ENCODE measurements around the gene NLK. TPM values are rescaled to one million over a fixed set of nuclear protein-coding genes. Genes with fewer than 3 reads are reported as not detected.

The NLK gene
- total and polyA plus RNA-seq, 2 donors (not counting 3 experiments of a cell fraction or from before 2014, with no cell fraction given), result 23.8 to 34.2 TPM

DNA sequence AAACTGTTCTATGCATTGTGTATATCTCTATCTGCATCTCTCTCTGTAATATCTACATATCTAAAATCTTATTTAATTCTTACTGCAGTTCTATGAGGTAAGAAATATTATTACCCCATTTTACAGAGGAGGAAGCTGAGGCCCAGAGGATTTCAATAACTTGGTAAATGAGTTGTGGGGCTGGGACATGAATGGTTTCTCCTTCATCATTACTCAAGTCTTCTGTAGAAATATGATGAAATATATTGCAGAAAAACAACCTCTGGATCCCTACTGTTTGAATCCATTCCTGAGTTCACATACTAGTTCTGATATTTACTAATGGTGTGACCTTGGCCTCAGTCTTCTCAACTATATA lies 45.5 kb upstream of the NLK start:
- Histone ChIP-seq H3K9ac (replicated peaks; ENCODE audit: extremely low read depth, insufficient read depth, low read length) (no peak overlapping the region), H3K79me2 (ENCODE audit: control insufficient read depth, insufficient read depth, low read length) (no peaks in the 10 kb centered on the region), H3K4me1 (ENCODE audit: control insufficient read depth, extremely low read depth, insufficient read depth, low read length) (peaks cover 5% of the 10 kb centered on the region), H3K27ac (ENCODE audit: insufficient read depth, low read depth, low read length) (no peak overlapping the region), H2AFZ (ENCODE audit: low read depth, low read length) (no peak overlapping the region), H3K4me2 (ENCODE audit: insufficient read depth, low read length) (no peak overlapping the region), H3K9me3 (replicated peaks; ENCODE audit: control insufficient read depth, insufficient read depth, low read length) (no peaks in the 10 kb centered on the region), H3K36me3 (ENCODE audit: control insufficient read depth in 2 of 2, extremely low read depth in 1 of 2, insufficient read depth in 2 of 2, low read length in 2 of 2) (no peaks in the 10 kb centered on the region), H3K27me3 (ENCODE audit: control insufficient read depth in 2 of 2, insufficient read depth in 2 of 2, low read length in 2 of 2) (no peaks in the 10 kb centered on the region), H4K20me1 (replicated peaks; ENCODE audit: control insufficient read depth, extremely low read depth, insufficient read depth, low read length) (no peaks in the 10 kb centered on the region), H3K4me3 (replicated peaks in 1 of 3; ENCODE audit: insufficient read depth in 1 of 3, low read depth in 1 of 3, low read length in 3 of 3) (no peak overlapping the region), H3K9me1 (replicated peaks; ENCODE audit: control insufficient read depth, extremely low read depth, insufficient read depth, low read length) (no peaks in the 10 kb centered on the region)
- intact Hi-C loops (cut with micrococcal nuclease), result no loop called here
- POLR2A ChIA-PET, result interaction anchor here (0.5 kb wide), 1 partner anchor 44 kb away, joined by 3 read pairs; no protein-coding TSS in a partner anchor
- CTCF ChIA-PET, result interaction anchor here (0.7 to 1.6 kb wide), 3 partner anchors 10 to 104 kb away, joined by 3 to 4 read pairs (median 3); no protein-coding TSS in a partner anchor
- TF ChIP-seq JUN (IDR thresholded peaks at IDR 0.05; ENCODE audit: borderline replicate concordance, insufficient read depth, insufficient read length, low read depth) (no peak), MYC (IDR thresholded peaks at IDR 0.05; ENCODE audit: low read depth, low read length) (no peak), MAX (IDR thresholded peaks at IDR 0.05; ENCODE audit: insufficient read depth, insufficient read length) (no peak), POLR2AphosphoS5 (IDR thresholded peaks at IDR 0.05; ENCODE audit: insufficient read depth, low read depth, low read length) (no peak), POLR2A (IDR thresholded peaks at IDR 0.05; ENCODE audit: low read depth, low read length) (no peak), GATA2 (IDR thresholded peaks at IDR 0.05; ENCODE audit: insufficient read depth, insufficient read length, low read depth, low read length) (no peak), FOS (IDR thresholded peaks at IDR 0.05; ENCODE audit: borderline replicate concordance, insufficient read depth, low read length) (no peak), EZH2 (IDR thresholded peaks at IDR 0.05; ENCODE audit: borderline replicate concordance, low read depth, low read length, severe bottlenecking) (no peak)
- TF ChIP-seq, protein P1, sequence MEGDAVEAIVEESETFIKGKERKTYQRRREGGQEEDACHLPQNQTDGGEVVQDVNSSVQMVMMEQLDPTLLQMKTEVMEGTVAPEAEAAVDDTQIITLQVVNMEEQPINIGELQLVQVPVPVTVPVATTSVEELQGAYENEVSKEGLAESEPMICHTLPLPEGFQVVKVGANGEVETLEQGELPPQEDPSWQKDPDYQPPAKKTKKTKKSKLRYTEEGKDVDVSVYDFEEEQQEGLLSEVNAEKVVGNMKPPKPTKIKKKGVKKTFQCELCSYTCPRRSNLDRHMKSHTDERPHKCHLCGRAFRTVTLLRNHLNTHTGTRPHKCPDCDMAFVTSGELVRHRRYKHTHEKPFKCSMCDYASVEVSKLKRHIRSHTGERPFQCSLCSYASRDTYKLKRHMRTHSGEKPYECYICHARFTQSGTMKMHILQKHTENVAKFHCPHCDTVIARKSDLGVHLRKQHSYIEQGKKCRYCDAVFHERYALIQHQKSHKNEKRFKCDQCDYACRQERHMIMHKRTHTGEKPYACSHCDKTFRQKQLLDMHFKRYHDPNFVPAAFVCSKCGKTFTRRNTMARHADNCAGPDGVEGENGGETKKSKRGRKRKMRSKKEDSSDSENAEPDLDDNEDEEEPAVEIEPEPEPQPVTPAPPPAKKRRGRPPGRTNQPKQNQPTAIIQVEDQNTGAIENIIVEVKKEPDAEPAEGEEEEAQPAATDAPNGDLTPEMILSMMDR (IDR thresholded peaks at IDR 0.05; ENCODE audit: extremely low read depth in 1 of 2, insufficient read depth in 1 of 2, low read depth in 1 of 2, low read length in 2 of 2), result no peak
- DNase-seq (ENCODE audit: low read depth, low spot score) (no peak), FAIRE-seq (no peak)
- no TSS peak for BruUV-seq (replicated peaks)
- dilution Hi-C loops (cut with MboI; ENCODE audit: extremely low pct_ligation_motif_present, low sequenced_read_pairs), result no loop called here

Data from endothelial cell of umbilical vein (primary cell).